ENCODE data around the gene EME2. TPM values are rescaled to one million over a fixed set of nuclear protein-coding genes. Genes with fewer than 3 reads are reported as not detected.

The EME2 gene
- total and polyA plus RNA-seq, 2 of the 13 experiments (the other 11 are each of a cell fraction or from before 2014, with no cell fraction given) = 4.4 to 7.6 TPM

DNA sequence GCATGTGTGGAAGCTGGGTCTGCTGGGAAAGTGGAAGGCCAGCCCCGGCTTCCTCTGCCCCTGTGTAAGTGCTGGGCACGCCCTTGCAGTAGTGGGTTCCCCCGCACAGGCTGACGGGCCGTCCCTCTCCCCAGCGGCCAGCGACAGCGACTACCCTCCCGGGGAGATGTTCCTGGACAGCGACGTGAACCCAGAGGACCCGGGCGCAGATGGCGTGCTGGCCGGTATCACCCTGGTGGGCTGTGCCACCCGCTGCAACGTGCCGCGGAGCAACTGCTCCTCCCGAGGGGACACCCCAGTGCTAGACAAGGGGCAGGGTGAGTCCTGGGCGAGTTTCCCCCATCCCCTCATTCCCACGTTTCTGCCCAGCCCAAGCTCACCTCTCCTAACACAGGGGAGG, 6.8 kb upstream of the EME2 start (continued):
- TF ChIP-seq, protein P1, sequence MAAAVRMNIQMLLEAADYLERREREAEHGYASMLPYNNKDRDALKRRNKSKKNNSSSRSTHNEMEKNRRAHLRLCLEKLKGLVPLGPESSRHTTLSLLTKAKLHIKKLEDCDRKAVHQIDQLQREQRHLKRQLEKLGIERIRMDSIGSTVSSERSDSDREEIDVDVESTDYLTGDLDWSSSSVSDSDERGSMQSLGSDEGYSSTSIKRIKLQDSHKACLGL (CRISPR knock-in tag; IDR thresholded peaks at IDR 0.05) = no peak
- TF ChIP-seq SP5 (CRISPR knock-in tag; IDR thresholded peaks at IDR 0.05; ENCODE audit: borderline replicate concordance, low read depth) = no peak

DNA sequence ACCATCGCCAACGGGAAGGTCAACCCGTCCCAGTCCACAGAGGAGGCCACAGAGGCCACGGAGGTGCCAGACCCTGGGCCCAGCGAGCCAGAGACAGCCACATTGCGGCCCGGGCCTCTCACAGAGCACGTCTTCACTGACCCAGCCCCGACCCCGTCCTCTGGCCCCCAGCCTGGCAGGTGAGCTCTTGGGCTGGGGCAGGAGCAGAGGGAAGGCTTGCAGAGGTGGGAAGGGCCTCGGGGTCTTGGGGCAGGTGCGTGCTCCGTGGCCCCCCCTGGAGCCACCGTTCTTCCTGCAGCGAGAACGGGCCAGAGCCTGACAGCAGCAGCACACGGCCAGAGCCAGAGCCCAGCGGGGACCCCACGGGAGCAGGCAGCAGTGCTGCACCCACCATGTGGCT, 6.4 kb upstream of the EME2 start:
- 98% methylated on average over 10 of the region's 19 CpGs for WGBS (ENCODE audit: low lambda C conversion rate)
- BruUV-seq (replicated peaks) = no TSS peak
- no peak for ATAC-seq

More for the DNA sequence above, 6.4 kb upstream of the EME2 start:
- H3K79me2 ChIP-seq (ENCODE audit: insufficient read depth, low read length) = no peaks in the 10 kb centered on the region
- DNase-seq (ENCODE audit: low spot score) (no peak), FAIRE-seq (no peak)
- in situ Hi-C loops (cut with HindIII; ENCODE audit: extremely low pct_ligation_motif_present, low pct_unique_long_range_greater_than_20kb) (no loop called here), intact Hi-C loops (cut with micrococcal nuclease; ENCODE audit: unreplicated experiment) (no loop called here)
- no peak overlapping the region for H3K4me2 ChIP-seq (ENCODE audit: low read depth, low read length)
- H3K36me3 ChIP-seq (replicated peaks in 1 of 2; ENCODE audit: control insufficient read depth in 1 of 2, insufficient read depth in 2 of 2, low read length in 2 of 2) = peaks cover 20 to 39% of the 10 kb centered on the region in 2 experiments; a peak in 4 of 5 replicates
- H3K9me3 ChIP-seq (ENCODE audit: low read length) = no peaks in the 10 kb centered on the region
- H3K4me3 ChIP-seq (replicated peaks in 1 of 3; ENCODE audit: insufficient read depth in 1 of 3, low read depth in 2 of 3, low read length in 3 of 3) = no peak overlapping the region
- ChIA-PET POLR2A (no interaction called here), CTCF (ENCODE audit: low intra/inter-chr PET ratio, low total read pairs) (no interaction called here)
- no peaks in the 10 kb centered on the region for H3K27me3 ChIP-seq (ENCODE audit: control insufficient read depth in 1 of 2, insufficient read depth in 2 of 2, low read length in 2 of 2)
- no peak overlapping the region for H3K27ac ChIP-seq (ENCODE audit: extremely low read length, insufficient read depth, low read length)
- TF ChIP-seq, protein P2, sequence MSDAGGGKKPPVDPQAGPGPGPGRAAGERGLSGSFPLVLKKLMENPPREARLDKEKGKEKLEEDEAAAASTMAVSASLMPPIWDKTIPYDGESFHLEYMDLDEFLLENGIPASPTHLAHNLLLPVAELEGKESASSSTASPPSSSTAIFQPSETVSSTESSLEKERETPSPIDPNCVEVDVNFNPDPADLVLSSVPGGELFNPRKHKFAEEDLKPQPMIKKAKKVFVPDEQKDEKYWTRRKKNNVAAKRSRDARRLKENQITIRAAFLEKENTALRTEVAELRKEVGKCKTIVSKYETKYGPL (CRISPR knock-in tag; IDR thresholded peaks at IDR 0.05) = no peak
- TF ChIP-seq, protein P3, sequence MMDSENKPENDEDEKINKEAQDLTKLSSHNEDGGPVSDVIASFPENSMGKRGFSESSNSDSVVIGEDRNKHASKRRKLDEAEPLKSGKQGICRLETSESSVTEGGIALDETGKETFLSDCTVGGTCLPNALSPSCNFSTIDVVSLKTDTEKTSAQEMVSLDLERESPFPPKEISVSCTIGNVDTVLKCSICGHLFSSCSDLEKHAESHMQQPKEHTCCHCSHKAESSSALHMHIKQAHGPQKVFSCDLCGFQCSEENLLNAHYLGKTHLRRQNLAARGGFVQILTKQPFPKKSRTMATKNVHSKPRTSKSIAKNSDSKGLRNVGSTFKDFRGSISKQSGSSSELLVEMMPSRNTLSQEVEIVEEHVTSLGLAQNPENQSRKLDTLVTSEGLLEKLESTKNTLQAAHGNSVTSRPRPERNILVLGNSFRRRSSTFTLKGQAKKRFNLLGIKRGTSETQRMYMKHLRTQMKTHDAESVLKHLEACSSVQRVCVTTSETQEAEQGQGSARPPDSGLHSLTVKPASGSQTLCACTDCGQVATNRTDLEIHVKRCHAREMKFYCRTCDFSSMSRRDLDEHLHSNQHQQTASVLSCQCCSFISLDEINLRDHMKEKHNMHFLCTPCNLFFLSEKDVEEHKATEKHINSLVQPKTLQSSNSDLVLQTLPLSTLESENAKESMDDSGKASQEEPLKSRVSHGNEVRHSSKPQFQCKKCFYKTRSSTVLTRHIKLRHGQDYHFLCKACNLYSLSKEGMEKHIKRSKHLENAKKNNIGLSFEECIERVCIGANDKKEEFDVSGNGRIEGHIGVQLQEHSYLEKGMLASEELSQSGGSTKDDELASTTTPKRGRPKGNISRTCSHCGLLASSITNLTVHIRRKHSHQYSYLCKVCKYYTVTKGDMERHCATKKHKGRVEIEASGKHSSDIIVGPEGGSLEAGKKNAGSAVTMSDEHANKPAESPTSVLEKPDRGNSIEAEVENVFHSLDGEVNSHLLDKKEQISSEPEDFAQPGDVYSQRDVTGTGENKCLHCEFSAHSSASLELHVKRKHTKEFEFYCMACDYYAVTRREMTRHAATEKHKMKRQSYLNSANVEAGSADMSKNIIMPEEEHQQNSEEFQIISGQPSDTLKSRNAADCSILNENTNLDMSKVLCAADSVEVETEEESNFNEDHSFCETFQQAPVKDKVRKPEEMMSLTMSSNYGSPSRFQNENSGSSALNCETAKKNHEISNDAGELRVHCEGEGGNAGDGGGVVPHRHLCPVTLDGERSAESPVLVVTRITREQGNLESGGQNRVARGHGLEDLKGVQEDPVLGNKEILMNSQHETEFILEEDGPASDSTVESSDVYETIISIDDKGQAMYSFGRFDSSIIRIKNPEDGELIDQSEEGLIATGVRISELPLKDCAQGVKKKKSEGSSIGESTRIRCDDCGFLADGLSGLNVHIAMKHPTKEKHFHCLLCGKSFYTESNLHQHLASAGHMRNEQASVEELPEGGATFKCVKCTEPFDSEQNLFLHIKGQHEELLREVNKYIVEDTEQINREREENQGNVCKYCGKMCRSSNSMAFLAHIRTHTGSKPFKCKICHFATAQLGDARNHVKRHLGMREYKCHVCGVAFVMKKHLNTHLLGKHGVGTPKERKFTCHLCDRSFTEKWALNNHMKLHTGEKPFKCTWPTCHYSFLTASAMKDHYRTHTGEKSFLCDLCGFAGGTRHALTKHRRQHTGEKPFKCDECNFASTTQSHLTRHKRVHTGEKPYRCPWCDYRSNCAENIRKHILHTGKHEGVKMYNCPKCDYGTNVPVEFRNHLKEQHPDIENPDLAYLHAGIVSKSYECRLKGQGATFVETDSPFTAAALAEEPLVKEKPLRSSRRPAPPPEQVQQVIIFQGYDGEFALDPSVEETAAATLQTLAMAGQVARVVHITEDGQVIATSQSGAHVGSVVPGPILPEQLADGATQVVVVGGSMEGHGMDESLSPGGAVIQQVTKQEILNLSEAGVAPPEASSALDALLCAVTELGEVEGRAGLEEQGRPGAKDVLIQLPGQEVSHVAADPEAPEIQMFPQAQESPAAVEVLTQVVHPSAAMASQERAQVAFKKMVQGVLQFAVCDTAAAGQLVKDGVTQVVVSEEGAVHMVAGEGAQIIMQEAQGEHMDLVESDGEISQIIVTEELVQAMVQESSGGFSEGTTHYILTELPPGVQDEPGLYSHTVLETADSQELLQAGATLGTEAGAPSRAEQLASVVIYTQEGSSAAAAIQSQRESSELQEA (CRISPR knock-in tag; IDR thresholded peaks at IDR 0.05; ENCODE audit: not compliant biosample characterization) = no peak
- TF ChIP-seq, protein P4, sequence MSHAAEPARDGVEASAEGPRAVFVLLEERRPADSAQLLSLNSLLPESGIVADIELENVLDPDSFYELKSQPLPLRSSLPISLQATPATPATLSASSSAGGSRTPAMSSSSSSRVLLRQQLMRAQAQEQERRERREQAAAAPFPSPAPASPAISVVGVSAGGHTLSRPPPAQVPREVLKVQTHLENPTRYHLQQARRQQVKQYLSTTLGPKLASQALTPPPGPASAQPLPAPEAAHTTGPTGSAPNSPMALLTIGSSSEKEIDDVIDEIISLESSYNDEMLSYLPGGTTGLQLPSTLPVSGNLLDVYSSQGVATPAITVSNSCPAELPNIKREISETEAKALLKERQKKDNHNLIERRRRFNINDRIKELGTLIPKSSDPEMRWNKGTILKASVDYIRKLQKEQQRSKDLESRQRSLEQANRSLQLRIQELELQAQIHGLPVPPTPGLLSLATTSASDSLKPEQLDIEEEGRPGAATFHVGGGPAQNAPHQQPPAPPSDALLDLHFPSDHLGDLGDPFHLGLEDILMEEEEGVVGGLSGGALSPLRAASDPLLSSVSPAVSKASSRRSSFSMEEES (CRISPR knock-in tag; IDR thresholded peaks at IDR 0.05) = no peak
- TF ChIP-seq AGO2 (optimal IDR thresholded peaks at IDR 0.05; ENCODE audit: low read depth, low read length) (peak; percentile 16), HOXA7 (CRISPR knock-in tag; IDR thresholded peaks at IDR 0.05) (no peak)
- TF ChIP-seq, protein P5, sequence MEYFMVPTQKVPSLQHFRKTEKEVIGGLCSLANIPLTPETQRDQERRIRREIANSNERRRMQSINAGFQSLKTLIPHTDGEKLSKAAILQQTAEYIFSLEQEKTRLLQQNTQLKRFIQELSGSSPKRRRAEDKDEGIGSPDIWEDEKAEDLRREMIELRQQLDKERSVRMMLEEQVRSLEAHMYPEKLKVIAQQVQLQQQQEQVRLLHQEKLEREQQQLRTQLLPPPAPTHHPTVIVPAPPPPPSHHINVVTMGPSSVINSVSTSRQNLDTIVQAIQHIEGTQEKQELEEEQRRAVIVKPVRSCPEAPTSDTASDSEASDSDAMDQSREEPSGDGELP (IDR thresholded peaks at IDR 0.05; ENCODE audit: borderline replicate concordance, low read depth) = no peak
- no peaks in the 10 kb centered on the region for H3K4me1 ChIP-seq (ENCODE audit: insufficient read depth, low read length)
- no peak overlapping the region for H2AFZ ChIP-seq (ENCODE audit: low read length)
- no peaks in the 10 kb centered on the region for H4K20me1 ChIP-seq (ENCODE audit: insufficient read depth, low read length)
- H3K9ac ChIP-seq (ENCODE audit: insufficient read depth, low read depth, low read length) = no peak overlapping the region

Data from HepG2 (cell line).